CD14-positive monocyte (primary cell): ENCODE results near the gene C18orf54. TPM values are rescaled to one million over a fixed set of nuclear protein-coding genes. Genes with fewer than 3 reads are reported as not detected.

ENCODE experiments used
- DNase-seq, 3 donors: peaks; one replicate each; pipeline ENCODE4 v3.0.0-alpha.2; 2011 to 2022
- H2AFZ ChIP-seq: 2 replicates; pipeline ENCODE4 v1.6.0; 2012; ENCODE audit warnings: mild to moderate bottlenecking, low read depth, low read length, inconsistent platforms; ENCODE audit not compliant: insufficient read depth, poor library complexity, severe bottlenecking
- H3K27ac ChIP-seq, 2 donors: 1 replicate in 1 of 2; 2 replicates in 1 of 2; pipeline ENCODE4 v1.5.1; 2012 to 2013; ENCODE audit warnings: low read length in 2 of 2, control low read depth in 1 of 2, inconsistent platforms in 1 of 2, low read depth in 1 of 2, mild to moderate bottlenecking in 1 of 2
- H3K27me3 ChIP-seq, 2 donors: one replicate each; pipeline versions ENCODE4 v1.6.0 to v1.6.1; 2011 to 2013; ENCODE audit warnings: low read length in 2 of 2; ENCODE audit not compliant: control insufficient read depth in 2 of 2, insufficient read depth in 2 of 2
- H3K36me3 ChIP-seq, 2 donors: replicated peaks in 1 of 2; 1 replicate in 1 of 2; 2 replicates in 1 of 2; pipeline versions ENCODE4 v1.5.1 to v1.6.1; 2012 to 2013; ENCODE audit warnings: low read length in 2 of 2, control low read depth in 1 of 2, inconsistent platforms in 1 of 2, mild to moderate bottlenecking in 1 of 2; ENCODE audit not compliant: insufficient read depth in 2 of 2, control insufficient read depth in 1 of 2
- H3K4me1 ChIP-seq, 2 donors: 1 replicate in 1 of 2; 2 replicates in 1 of 2; pipeline versions ENCODE4 v1.5.1 to v1.6.1; 2012 to 2013; ENCODE audit warnings: low read length in 2 of 2, control low read depth in 1 of 2, inconsistent platforms in 1 of 2, mild to moderate bottlenecking in 1 of 2, moderate library complexity in 1 of 2; ENCODE audit not compliant: insufficient read depth in 2 of 2, control insufficient read depth in 1 of 2
- H3K4me2 ChIP-seq: replicated peaks from 2 replicates; pipeline ENCODE3; 2012; ENCODE audit warnings: low read length, moderate library complexity, mild to moderate bottlenecking; ENCODE audit not compliant: poor library complexity, severe bottlenecking; ENCODE audit errors: extremely low read depth
- H3K4me3 ChIP-seq, 3 experiments: fragments of 200-600 bp in 1 of 3; sonication (generic) in 1 of 3; replicated peaks in 1 of 3; 1 replicate in 2 of 3; 2 replicates in 1 of 3; pipeline ENCODE4 v1.5.1; 2011 to 2013; ENCODE audit warnings: low read length in 3 of 3, mild to moderate bottlenecking in 3 of 3, control low read depth in 2 of 3, low read depth in 2 of 3, inconsistent platforms in 1 of 3, moderate library complexity in 1 of 3
- H3K79me2 ChIP-seq: 2 replicates; pipeline ENCODE4 v1.6.0; 2012; ENCODE audit warnings: mild to moderate bottlenecking, control low read depth, inconsistent platforms, low read length, moderate library complexity; ENCODE audit not compliant: insufficient read depth
- H3K9ac ChIP-seq: 2 replicates; pipeline ENCODE4 v1.6.0; 2017; ENCODE audit warnings: low read length, mild to moderate bottlenecking; ENCODE audit not compliant: insufficient read depth, poor library complexity, severe bottlenecking
- H3K9me3 ChIP-seq, 2 donors: replicated peaks in 1 of 2; 1 replicate in 1 of 2; 2 replicates in 1 of 2; pipeline versions ENCODE4 v1.5.1 to v1.6.1; 2012 to 2013; ENCODE audit warnings: low read length in 2 of 2, control low read depth in 1 of 2; ENCODE audit not compliant: control insufficient read depth in 1 of 2, insufficient read depth in 1 of 2
- H4K20me1 ChIP-seq: 2 replicates; pipeline ENCODE4 v1.6.0; 2012; ENCODE audit warnings: mild to moderate bottlenecking, low read length, control low read depth, moderate library complexity; ENCODE audit not compliant: insufficient read depth
- H3K27ac Mint-ChIP-seq, 7 donors: one replicate each; pipeline ENCODE4 v1.8.0; 2020; ENCODE audit warnings: mild to moderate bottlenecking in 7 of 7, mixed read lengths in 7 of 7, moderate library complexity in 6 of 7, inconsistent platforms in 2 of 7
- H3K27me3 Mint-ChIP-seq, 3 donors: one replicate each; pipeline ENCODE4 v1.8.0; 2021 to 2022; ENCODE audit warnings: low read depth in 3 of 3, mild to moderate bottlenecking in 3 of 3, mixed read lengths in 3 of 3, moderate library complexity in 3 of 3, inconsistent platforms in 1 of 3
- H3K36me3 Mint-ChIP-seq, 2 donors: one replicate each; pipeline ENCODE4 v1.8.0; 2020; ENCODE audit warnings: mixed read lengths in 2 of 2, inconsistent platforms in 1 of 2, mild to moderate bottlenecking in 1 of 2
- H3K4me1 Mint-ChIP-seq: one replicate; pipeline ENCODE4 v1.8.0; 2020; ENCODE audit warnings: mild to moderate bottlenecking, mixed read lengths
- H3K4me3 Mint-ChIP-seq, 2 donors: one replicate each; pipeline ENCODE4 v1.8.0; 2020; ENCODE audit warnings: mild to moderate bottlenecking in 2 of 2, mixed read lengths in 2 of 2, moderate library complexity in 1 of 2
- H3K9me3 Mint-ChIP-seq, 7 donors: one replicate each; pipeline ENCODE4 v1.8.0; 2020 to 2022; ENCODE audit warnings: mixed read lengths in 7 of 7, mild to moderate bottlenecking in 6 of 7, moderate library complexity in 6 of 7, inconsistent platforms in 2 of 7
- CTCF ChIP-seq: fragments of 200-600 bp; IDR thresholded peaks from one replicate; pipeline ENCODE4 v1.8.0; 2022; ENCODE audit warnings: antibody characterized with exemption, mild to moderate bottlenecking
- WGBS: methylation state at CpG from one replicate; pipeline ENCODE4 v1.1.5; 2013; ENCODE audit warnings: missing lambda C conversion rate; ENCODE audit not compliant: insufficient coverage; 5-methylcytosine and 5-hydroxymethylcytosine counted together
- intact Hi-C, 2 donors: fragments of 100-400 bp; cut with micrococcal nuclease; formaldehyde crosslinking; loops; one replicate each; pipeline versions ENCODE4 v1.15.0 to v1.15.1; 2023
- polyA plus RNA-seq, 3 donors: library from polyadenylated mRNA; depleted of rRNA in 1 of 3; unstranded in 2 of 3; stranded (reverse) in 1 of 3; fragments of 300-500 nt in 2 of 3; fragments of >200 nt in 1 of 3; fragmentation: Illumina TruSeq in 2 of 3; gene quantifications; 1 replicate in 2 of 3; 2 replicates in 1 of 3; pipeline ENCODE4 v1.2.3, GENCODE V29; 2012 to 2021

The C18orf54 gene
- polyA plus RNA-seq, 3 donors, result 0.14 to 0.38 (median 0.29) TPM

DNA sequence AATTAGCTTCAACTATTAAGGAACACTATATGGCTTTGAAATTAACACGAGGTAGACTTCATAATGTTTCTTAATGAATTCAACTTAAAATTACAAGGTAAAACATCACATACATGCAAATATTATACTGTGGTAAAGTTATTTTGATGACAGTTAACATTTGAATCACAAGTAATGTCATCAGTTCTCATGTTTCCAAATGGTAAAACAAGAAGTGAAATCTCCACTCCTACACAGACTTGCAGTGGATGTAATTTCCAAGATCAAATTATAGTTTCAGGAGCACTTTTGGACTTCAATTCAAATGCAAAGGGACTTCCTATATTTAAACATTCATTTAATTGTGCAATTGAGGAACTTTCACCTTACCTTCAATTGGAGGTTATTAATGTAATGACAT lies 39.1 kb downstream of the C18orf54 start:
- Histone ChIP-seq H3K9me3 (no peaks in the 10 kb centered on the region), H4K20me1 (no peaks in the 10 kb centered on the region), H3K4me1 (no peaks in the 10 kb centered on the region), H3K9ac (no peak overlapping the region), H3K4me2 (no peak overlapping the region), H3K4me3 (no peak overlapping the region), H3K79me2 (no peaks in the 10 kb centered on the region), H3K27ac (no peak overlapping the region), H3K27me3 (no peaks in the 10 kb centered on the region), H3K36me3 (no peaks in the 10 kb centered on the region), H2AFZ (no peak overlapping the region)
- Mint-ChIP-seq H3K9me3 (no peaks in the 10 kb centered on the region), H3K27ac (no peak overlapping the region), H3K4me3 (no peak overlapping the region), H3K4me1 (no peaks in the 10 kb centered on the region), H3K36me3 (no peaks in the 10 kb centered on the region), H3K27me3 (peaks cover 1 to 3% (median 2%) of the 10 kb centered on the region in 3 donors)
- no peak for TF ChIP-seq CTCF
- WGBS, result no CpG with 5 or more reads among the region's 1 CpG
- intact Hi-C loops, result loop anchor here in 1 of 2 donors (10.0 kb wide), 1 partner anchor 588 kb away; no protein-coding TSS in a partner anchor
- no peak for DNase-seq

DNA sequence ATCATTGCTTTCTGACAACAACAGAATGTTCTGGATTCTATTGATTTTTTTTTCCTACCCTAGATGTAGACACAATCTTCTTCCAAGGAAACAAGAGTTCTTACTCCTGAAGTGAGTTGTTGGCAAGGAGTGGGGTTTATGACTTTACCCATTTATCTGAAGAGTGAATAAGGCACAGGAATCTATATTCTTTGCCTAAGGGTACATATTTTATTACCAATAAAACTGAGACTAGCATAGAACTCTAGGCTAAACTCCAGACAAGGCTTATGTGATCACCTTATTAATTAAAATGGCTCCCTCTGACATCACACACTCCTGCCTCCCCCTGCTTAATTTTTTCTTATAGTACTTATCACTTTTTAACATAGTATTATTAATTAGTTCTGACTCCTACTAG lies 47.6 kb downstream of the C18orf54 start:
- H4K20me1 ChIP-seq, result no peaks in the 10 kb centered on the region
- no peaks in the 10 kb centered on the region for H3K36me3 ChIP-seq
- H3K9me3 ChIP-seq, result no peaks in the 10 kb centered on the region
- Mint-ChIP-seq H3K27me3 (peaks cover 0 to 3% (median 1%) of the 10 kb centered on the region in 3 donors), H3K4me3 (no peak overlapping the region), H3K36me3 (no peaks in the 10 kb centered on the region), H3K9me3 (peaks cover 0 to 2% (median 0%) of the 10 kb centered on the region in 7 donors), H3K27ac (no peak overlapping the region), H3K4me1 (no peaks in the 10 kb centered on the region)
- no peaks in the 10 kb centered on the region for H3K79me2 ChIP-seq
- no peak overlapping the region for H3K9ac ChIP-seq
- DNase-seq, result no peak
- no peak overlapping the region for H3K4me3 ChIP-seq
- H3K27ac ChIP-seq, result no peak overlapping the region
- H3K4me1 ChIP-seq, result no peaks in the 10 kb centered on the region
- H3K4me2 ChIP-seq, result no peak overlapping the region
- H2AFZ ChIP-seq, result no peak overlapping the region
- no peaks in the 10 kb centered on the region for H3K27me3 ChIP-seq
- intact Hi-C loops, result no loop called here
- no peak for TF ChIP-seq CTCF
